ENCODE data around the gene ADCY5. TPM values are rescaled to one million over a fixed set of nuclear protein-coding genes. Genes with fewer than 3 reads are reported as not detected.

ADCY5 gene
- total and polyA plus RNA-seq, 2 experiments from 2014 or later, result 3.1 to 4.7 TPM

DNA sequence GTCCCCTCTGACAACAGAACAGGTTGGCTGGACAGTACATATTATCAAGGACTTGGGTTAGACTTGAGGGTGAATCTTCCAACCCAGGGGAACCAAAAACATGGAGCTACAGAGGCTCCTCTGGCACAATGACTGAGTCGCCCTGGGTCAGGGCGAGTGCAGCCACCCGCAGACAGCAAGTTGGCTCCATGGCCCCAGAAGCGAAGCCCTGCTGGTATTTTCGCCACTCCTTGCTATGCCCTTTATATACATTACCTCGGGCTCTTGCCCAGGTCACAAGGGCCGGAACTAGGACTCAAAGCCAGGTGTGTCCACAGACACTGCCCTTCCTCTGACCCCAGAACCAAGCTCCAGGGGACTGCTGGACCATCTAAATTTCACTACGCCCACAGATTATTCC, 64.6 kb downstream of the ADCY5 start:
- H3K27ac ChIP-seq, result no peak overlapping the region
- H3K27me3 ChIP-seq, result no peaks in the 10 kb centered on the region
- no peaks in the 10 kb centered on the region for H3K9me2 ChIP-seq (replicated peaks; ENCODE audit: insufficient read depth)
- no peaks in the 10 kb centered on the region for H3K9me3 ChIP-seq (ENCODE audit: low read depth)
- DNase-seq (ENCODE audit: low spot score), result no peak
- TF ChIP-seq, protein P1, sequence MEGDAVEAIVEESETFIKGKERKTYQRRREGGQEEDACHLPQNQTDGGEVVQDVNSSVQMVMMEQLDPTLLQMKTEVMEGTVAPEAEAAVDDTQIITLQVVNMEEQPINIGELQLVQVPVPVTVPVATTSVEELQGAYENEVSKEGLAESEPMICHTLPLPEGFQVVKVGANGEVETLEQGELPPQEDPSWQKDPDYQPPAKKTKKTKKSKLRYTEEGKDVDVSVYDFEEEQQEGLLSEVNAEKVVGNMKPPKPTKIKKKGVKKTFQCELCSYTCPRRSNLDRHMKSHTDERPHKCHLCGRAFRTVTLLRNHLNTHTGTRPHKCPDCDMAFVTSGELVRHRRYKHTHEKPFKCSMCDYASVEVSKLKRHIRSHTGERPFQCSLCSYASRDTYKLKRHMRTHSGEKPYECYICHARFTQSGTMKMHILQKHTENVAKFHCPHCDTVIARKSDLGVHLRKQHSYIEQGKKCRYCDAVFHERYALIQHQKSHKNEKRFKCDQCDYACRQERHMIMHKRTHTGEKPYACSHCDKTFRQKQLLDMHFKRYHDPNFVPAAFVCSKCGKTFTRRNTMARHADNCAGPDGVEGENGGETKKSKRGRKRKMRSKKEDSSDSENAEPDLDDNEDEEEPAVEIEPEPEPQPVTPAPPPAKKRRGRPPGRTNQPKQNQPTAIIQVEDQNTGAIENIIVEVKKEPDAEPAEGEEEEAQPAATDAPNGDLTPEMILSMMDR (IDR thresholded peaks at IDR 0.05; ENCODE audit: poor library complexity), result no peak
- TF ChIP-seq EZH2phosphoT487 (IDR thresholded peaks at IDR 0.05; ENCODE audit: low read depth, severe bottlenecking, unreplicated experiment) (no peak), EZH2 (IDR thresholded peaks at IDR 0.05; ENCODE audit: borderline replicate concordance) (no peak)
- H3K4me3 ChIP-seq, result no peak overlapping the region
- no peaks in the 10 kb centered on the region for H4K20me1 ChIP-seq (ENCODE audit: insufficient read depth, poor library complexity, severe bottlenecking)
- no peak overlapping the region for H2AFZ ChIP-seq
- WGBS (ENCODE audit: low lambda C conversion rate, missing lambda C conversion rate), result 96% methylated on average over 8 of the region's 8 CpGs
- no peaks in the 10 kb centered on the region for H3K79me2 ChIP-seq
- H3K4me2 ChIP-seq, result no peak overlapping the region
- no peaks in the 10 kb centered on the region for H3K36me3 ChIP-seq (replicated peaks; ENCODE audit: insufficient read depth, low read depth)
- peaks cover 17% of the 10 kb centered on the region for H3K4me1 ChIP-seq (ENCODE audit: insufficient read depth)

DNA sequence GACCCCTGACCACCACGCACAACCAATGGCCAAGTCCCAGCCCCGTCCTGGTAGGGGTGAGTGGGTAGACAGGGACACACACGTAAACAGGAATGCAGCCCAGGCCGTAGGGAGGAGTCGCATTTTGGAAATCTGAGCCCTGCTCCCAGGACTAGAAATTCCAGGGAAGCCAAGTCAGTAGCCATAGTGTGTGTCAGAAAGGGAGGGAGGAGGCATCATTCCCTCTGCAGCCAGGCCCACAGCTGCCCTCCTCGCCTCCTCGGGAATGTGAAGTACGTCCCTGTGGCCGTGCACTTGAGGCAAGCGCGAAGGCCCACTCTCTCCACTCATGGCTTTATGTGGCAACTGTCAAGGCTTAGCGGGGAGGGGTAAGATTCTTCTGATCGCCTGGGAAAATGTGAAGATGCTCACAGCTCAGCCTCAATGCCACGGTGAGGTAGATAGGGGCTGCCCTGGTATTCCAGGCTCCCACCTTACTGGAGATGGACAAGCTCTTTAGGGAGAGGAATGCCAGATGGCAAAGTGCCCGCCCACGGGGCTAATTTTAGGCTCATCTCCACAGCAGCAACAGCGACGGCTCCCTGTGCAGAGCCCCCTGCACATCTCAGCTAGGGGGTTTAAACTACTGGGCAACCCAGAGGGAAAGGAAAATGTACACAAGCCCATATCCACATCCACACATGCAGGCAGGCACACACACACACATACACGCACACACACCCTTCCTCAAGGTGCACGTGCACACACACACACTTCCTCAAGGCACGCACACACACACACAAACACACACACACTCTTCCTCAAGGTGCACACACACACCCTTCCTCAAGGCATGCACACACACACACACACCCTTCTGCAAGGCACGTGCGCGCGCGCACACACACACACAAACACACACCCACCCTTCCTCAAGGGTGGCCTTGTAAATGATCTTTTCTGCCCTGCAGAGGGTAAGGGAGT, 65.5 kb downstream of the ADCY5 start:
- Histone ChIP-seq H3K4me2 (no peak overlapping the region), H2AFZ (no peak overlapping the region), H3K27ac (no peak overlapping the region)

DNA sequence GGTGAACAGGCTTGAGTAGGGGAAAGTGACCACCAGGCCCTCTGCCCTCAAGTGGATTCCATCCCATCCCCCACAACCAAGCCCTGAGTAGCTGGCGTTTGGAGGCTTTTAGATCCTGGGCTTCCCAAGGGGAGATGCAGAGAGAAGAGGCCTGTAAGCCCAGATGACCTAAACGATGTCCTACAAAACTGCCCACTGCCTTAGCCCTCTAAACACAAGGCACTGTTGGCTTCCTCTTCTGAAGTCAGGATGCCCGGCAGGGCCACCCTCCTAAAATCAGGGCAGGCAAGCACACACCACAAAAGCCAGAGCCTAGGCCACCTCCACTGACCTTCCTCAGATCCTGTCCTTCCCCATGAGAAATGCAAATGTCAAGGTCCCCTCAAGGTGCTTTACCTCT, 68.6 kb downstream of the ADCY5 start:
- Histone ChIP-seq H3K9me2 (replicated peaks; ENCODE audit: insufficient read depth) (no peaks in the 10 kb centered on the region), H3K9me3 (ENCODE audit: low read depth) (no peaks in the 10 kb centered on the region), H3K36me3 (replicated peaks; ENCODE audit: insufficient read depth, low read depth) (no peaks in the 10 kb centered on the region), H3K4me2 (no peak overlapping the region), H3K27ac (no peak overlapping the region), H4K20me1 (ENCODE audit: insufficient read depth, poor library complexity, severe bottlenecking) (no peaks in the 10 kb centered on the region), H3K27me3 (no peaks in the 10 kb centered on the region), H3K79me2 (no peaks in the 10 kb centered on the region), H3K4me1 (ENCODE audit: insufficient read depth) (peaks cover 1% of the 10 kb centered on the region), H2AFZ (no peak overlapping the region), H3K4me3 (no peak overlapping the region)
- TF ChIP-seq, protein P1 (IDR thresholded peaks at IDR 0.05; ENCODE audit: poor library complexity), result no peak
- TF ChIP-seq EZH2 (IDR thresholded peaks at IDR 0.05; ENCODE audit: borderline replicate concordance) (no peak), EZH2phosphoT487 (IDR thresholded peaks at IDR 0.05; ENCODE audit: low read depth, severe bottlenecking, unreplicated experiment) (no peak)
- WGBS (ENCODE audit: low lambda C conversion rate, missing lambda C conversion rate), result 91% methylated on average over 3 of the region's 3 CpGs
- DNase-seq (ENCODE audit: low spot score), result no peak

More for the DNA sequence above, 65.5 kb downstream of the ADCY5 start:
- H3K36me3 ChIP-seq (replicated peaks; ENCODE audit: insufficient read depth, low read depth), result no peaks in the 10 kb centered on the region
- H3K4me1 ChIP-seq (ENCODE audit: insufficient read depth), result peaks cover 17% of the 10 kb centered on the region
- 80% methylated on average over 26 of the region's 26 CpGs for WGBS (ENCODE audit: low lambda C conversion rate, missing lambda C conversion rate)
- H3K79me2 ChIP-seq, result no peaks in the 10 kb centered on the region
- no peaks in the 10 kb centered on the region for H3K27me3 ChIP-seq
- H3K4me3 ChIP-seq, result no peak overlapping the region
- H4K20me1 ChIP-seq (ENCODE audit: insufficient read depth, poor library complexity, severe bottlenecking), result no peaks in the 10 kb centered on the region
- no peaks in the 10 kb centered on the region for H3K9me3 ChIP-seq (ENCODE audit: low read depth)
- no peak for DNase-seq (ENCODE audit: low spot score)
- H3K9me2 ChIP-seq (replicated peaks; ENCODE audit: insufficient read depth), result no peaks in the 10 kb centered on the region
- no peak for TF ChIP-seq EZH2 (IDR thresholded peaks at IDR 0.05; ENCODE audit: borderline replicate concordance)
- TF ChIP-seq, protein P1 (IDR thresholded peaks at IDR 0.05; ENCODE audit: poor library complexity), result no peak
- TF ChIP-seq EZH2phosphoT487 (IDR thresholded peaks at IDR 0.05; ENCODE audit: low read depth, severe bottlenecking, unreplicated experiment), result no peak
